ENCODE data around the gene NIPBL.
"Not testable (repeated sequence)": the region's sequence is repeated elsewhere in the genome, so short reads cannot be mapped to it uniquely, and the experiment has no call there.

NIPBL gene

GRCh38 chr5:36908544-36909260, 32.1 kb downstream of the NIPBL start:
- DNase-seq, result no peak

- DNase-seq, result no peak
Observed at GRCh38 chr5:36915653-36916052, 39.1 kb downstream of the NIPBL start.

GRCh38 chr5:36916614-36917013, 40.0 kb downstream of the NIPBL start:
- not testable (repeated sequence) for DNase-seq

- DNase-seq, result not testable (repeated sequence)
Observed at GRCh38 chr5:36917358-36917757, 40.8 kb downstream of the NIPBL start.

- DNase-seq, result no peak
Observed at GRCh38 chr5:36919238-36919637, 42.7 kb downstream of the NIPBL start.

- no peak for DNase-seq
Observed at GRCh38 chr5:36919650-36920049, 43.1 kb downstream of the NIPBL start.

GRCh38 chr5:36928947-36929346, 52.4 kb downstream of the NIPBL start:
- no peak for DNase-seq

GRCh38 chr5:36929438-36929837, 52.9 kb downstream of the NIPBL start:
- no peak for DNase-seq

GRCh38 chr5:36932056-36932455, 55.5 kb downstream of the NIPBL start:
- no peak for DNase-seq

- DNase-seq, result no peak
Observed at GRCh38 chr5:36932699-36933098, 56.1 kb downstream of the NIPBL start.

GRCh38 chr5:36934740-36935356, 58.3 kb downstream of the NIPBL start:
- DNase-seq, result no peak

GRCh38 chr5:36935805-36936204, 59.2 kb downstream of the NIPBL start:
- no peak for DNase-seq

GRCh38 chr5:36936309-36936708, 59.7 kb downstream of the NIPBL start:
- DNase-seq, result no peak

GRCh38 chr5:36938129-36938528, 61.6 kb downstream of the NIPBL start:
- DNase-seq, result no peak

GRCh38 chr5:36939969-36940858, 63.6 kb downstream of the NIPBL start:
- DNase-seq, result no peak

- no peak for DNase-seq
Observed at GRCh38 chr5:36943584-36943983, 67.0 kb downstream of the NIPBL start.

- no peak for DNase-seq
Observed at GRCh38 chr5:36944024-36944423, 67.5 kb downstream of the NIPBL start.

- no peak for DNase-seq
Observed at GRCh38 chr5:36944607-36945225, 68.1 kb downstream of the NIPBL start.

- DNase-seq, result no peak
Observed at GRCh38 chr5:36945687-36946086, 69.1 kb downstream of the NIPBL start.

GRCh38 chr5:36946101-36946500, 69.5 kb downstream of the NIPBL start:
- DNase-seq, result no peak

- DNase-seq, result no peak
Observed at GRCh38 chr5:36948041-36948440, 71.5 kb downstream of the NIPBL start.

- DNase-seq, result no peak
Observed at GRCh38 chr5:36948650-36949049, 72.1 kb downstream of the NIPBL start.

- DNase-seq, result no peak
Observed at GRCh38 chr5:36949593-36949992, 73.0 kb downstream of the NIPBL start.
